HepG2 (cell line): ENCODE results near the gene RIIAD1.

Experiments
- CAMTA2 ChIP-seq: sonication (generic); formaldehyde crosslinking; IDR thresholded peaks from 2 replicates; pipeline ENCODE4 v1.4.0; 2020; ENCODE audit warnings: mild to moderate bottlenecking, missing genetic modification reagents, borderline replicate concordance
- CCAR2 ChIP-seq: fragments of 200-400 bp; formaldehyde crosslinking; optimal IDR thresholded peaks from 2 replicates; pipeline ENCODE3; 2018; ENCODE audit warnings: low read depth, mild to moderate bottlenecking, low read length, moderate library complexity
- CEBPZ ChIP-seq: IDR thresholded peaks from 2 replicates; pipeline ENCODE4 v1.6.1; 2012; ENCODE audit warnings: low read length, improper control_type of control experiment
- ESRRA ChIP-seq: sonication (generic); formaldehyde crosslinking; IDR thresholded peaks from 2 replicates; pipeline ENCODE4 v1.5.1; 2020; ENCODE audit warnings: mild to moderate bottlenecking, low read depth, missing genetic modification reagents
- TCF7 ChIP-seq: sonication (generic); IDR thresholded peaks from 2 replicates; pipeline ENCODE4 v1.6.1; 2016; ENCODE audit warnings: antibody characterized with exemption, low read depth
- ZNF567 ChIP-seq: sonication (generic); formaldehyde crosslinking; IDR thresholded peaks from 2 replicates; pipeline ENCODE4 v1.8.1; 2023; ENCODE audit warnings: mild to moderate bottlenecking, missing genetic modification reagents, borderline replicate concordance
- ZNF740 ChIP-seq: sonication (generic); formaldehyde crosslinking; IDR thresholded peaks from 2 replicates; pipeline ENCODE4 v1.4.0; 2020; ENCODE audit warnings: missing genetic modification reagents
- ZNF768 ChIP-seq: sonication (generic); formaldehyde crosslinking; IDR thresholded peaks from 2 replicates; pipeline ENCODE4 v1.4.0; 2020; ENCODE audit warnings: missing genetic modification reagents

- TF ChIP-seq ZNF567 (CRISPR knock-in tag), result no peak
- no peak for TF ChIP-seq CAMTA2 (CRISPR knock-in tag)
- TF ChIP-seq CEBPZ, result no peak
- no peak for TF ChIP-seq TCF7
- no peak for TF ChIP-seq ZNF740 (CRISPR knock-in tag)
- TF ChIP-seq CCAR2, result no peak
- no peak for TF ChIP-seq ZNF768 (CRISPR knock-in tag)
- TF ChIP-seq ESRRA (CRISPR knock-in tag), result no peak
Measured at GRCh38 chr1:151756291-151756690, 35.0 kb downstream of the RIIAD1 start.
